Common myeloid progenitor, CD34-positive (primary cell): ENCODE data around the gene GPR137.

Source experiments
- CTCF ChIA-PET: fragments of 350-600 bp; sonication (Branson Sonifier 250); formaldehyde crosslinking; loops from one replicate; lab custom pipeline; 2021; ENCODE audit warnings: antibody characterized with exemption; lab: Charles Lee
- POLR2A ChIA-PET: fragments of 350-600 bp; sonication (Branson Sonifier 250); formaldehyde crosslinking; loops from one replicate; lab custom pipeline; 2021; ENCODE audit warnings: antibody characterized with exemption; lab: Charles Lee
- DNase-seq, 3 donors: peaks; one replicate each; pipeline versions ENCODE4 v3.0.0 to v3.0.0-alpha.2; 2013
- H3K27ac ChIP-seq, 2 experiments: 1 replicate in 1 of 2; 2 replicates in 1 of 2; pipeline ENCODE4 v1.7.0; 2013; ENCODE audit warnings: inconsistent platforms in 2 of 2, low read length in 2 of 2, mild to moderate bottlenecking in 2 of 2, low read depth in 1 of 2, moderate library complexity in 1 of 2; ENCODE audit not compliant: severe bottlenecking in 2 of 2, insufficient read depth in 1 of 2, poor library complexity in 1 of 2
- H3K27me3 ChIP-seq, 5 experiments: replicated peaks in 2 of 5; 1 replicate in 3 of 5; 2 replicates in 2 of 5; pipeline versions ENCODE4 v1.6.1 to v1.7.0; 2013; ENCODE audit warnings: low read length in 4 of 5, mild to moderate bottlenecking in 2 of 5, moderate library complexity in 2 of 5, inconsistent platforms in 1 of 5; ENCODE audit not compliant: insufficient read depth in 5 of 5, control insufficient read depth in 4 of 5
- H3K36me3 ChIP-seq, 4 experiments: 1 replicate in 2 of 4; 2 replicates in 2 of 4; pipeline versions ENCODE4 v1.6.1 to v1.7.0; 2013; ENCODE audit warnings: low read length in 3 of 4, control low read depth in 1 of 4, mild to moderate bottlenecking in 1 of 4; ENCODE audit not compliant: control insufficient read depth in 4 of 4, insufficient read depth in 4 of 4
- H3K4me1 ChIP-seq, 4 experiments: 1 replicate in 3 of 4; 2 replicates in 1 of 4; pipeline versions ENCODE4 v1.6.1 to v1.7.1; 2013; ENCODE audit warnings: low read length in 3 of 4, mild to moderate bottlenecking in 3 of 4, control low read depth in 1 of 4, inconsistent platforms in 1 of 4, moderate library complexity in 1 of 4; ENCODE audit not compliant: control insufficient read depth in 4 of 4, insufficient read depth in 4 of 4; ENCODE audit errors: control extremely low read depth in 1 of 4
- H3K4me3 ChIP-seq, 7 experiments: 1 replicate in 4 of 7; 2 replicates in 3 of 7; pipeline versions ENCODE4 v1.5.1 to v1.7.0; 2013; ENCODE audit warnings: mild to moderate bottlenecking in 7 of 7, low read length in 6 of 7, moderate library complexity in 6 of 7, inconsistent platforms in 2 of 7, low read depth in 2 of 7, control low read depth in 1 of 7; ENCODE audit not compliant: insufficient read depth in 4 of 7, control insufficient read depth in 1 of 7; ENCODE audit errors: extremely low read depth in 1 of 7
- H3K9me3 ChIP-seq, 5 experiments: 1 replicate in 4 of 5; 2 replicates in 1 of 5; pipeline versions ENCODE4 v1.6.1 to v1.7.1; 2013; ENCODE audit warnings: low read length in 4 of 5, mild to moderate bottlenecking in 2 of 5, inconsistent platforms in 1 of 5, low read depth in 1 of 5, moderate library complexity in 1 of 5; ENCODE audit not compliant: control insufficient read depth in 4 of 5, insufficient read depth in 2 of 5; ENCODE audit errors: control extremely low read depth in 1 of 5
- WGBS: methylation state at CpG from one replicate; pipeline ENCODE4 v1.1.5; 2013; ENCODE audit not compliant: insufficient coverage; 5-methylcytosine and 5-hydroxymethylcytosine counted together

Gene GPR137

DNA sequence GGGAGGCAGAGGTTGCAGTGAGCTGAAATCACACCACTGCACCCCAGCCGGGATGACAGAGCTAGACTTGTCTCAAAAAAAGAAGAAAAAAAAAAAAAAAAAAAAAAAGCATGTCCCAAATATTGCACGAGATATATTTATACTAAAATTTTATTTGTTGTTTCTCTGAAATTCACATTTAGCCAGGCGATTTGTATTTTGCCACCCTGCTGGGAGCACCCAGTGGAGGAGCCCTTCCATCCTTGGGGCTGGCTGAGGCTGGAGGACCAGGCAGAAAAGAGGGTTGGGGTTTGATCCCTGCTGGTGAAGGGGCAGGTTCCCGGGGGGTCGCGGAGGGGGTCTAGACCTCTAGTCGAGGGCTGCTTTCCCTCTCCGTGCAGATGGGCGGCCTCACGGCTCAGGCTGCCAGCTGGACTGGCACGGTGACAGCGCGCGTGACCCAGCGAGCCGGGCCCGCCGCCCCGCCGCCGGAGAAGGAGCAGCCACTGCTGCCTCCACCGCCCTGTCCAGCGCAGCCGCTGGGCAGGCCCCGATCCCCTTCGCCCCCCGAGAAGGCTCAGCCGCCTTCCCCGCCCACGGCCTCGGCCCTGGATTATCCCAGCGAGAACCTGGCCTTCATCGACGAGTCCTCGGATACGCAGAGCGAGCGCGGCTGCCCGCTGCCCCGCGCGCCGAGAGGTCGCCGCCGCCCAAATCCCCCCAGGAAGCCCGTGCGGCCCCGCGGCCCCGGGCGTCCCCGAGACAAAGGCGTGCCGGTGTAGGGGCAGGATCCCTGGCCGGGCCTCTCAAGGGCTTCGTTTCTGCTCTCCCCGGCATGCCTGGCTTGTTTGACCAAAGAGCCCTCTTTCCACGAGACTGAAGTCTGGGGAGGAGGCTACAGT, 13.6 kb downstream of the GPR137 start:
- POLR2A ChIA-PET = no interaction called here
- under 1% methylated on average over 52 of the region's 60 CpGs for WGBS

DNA sequence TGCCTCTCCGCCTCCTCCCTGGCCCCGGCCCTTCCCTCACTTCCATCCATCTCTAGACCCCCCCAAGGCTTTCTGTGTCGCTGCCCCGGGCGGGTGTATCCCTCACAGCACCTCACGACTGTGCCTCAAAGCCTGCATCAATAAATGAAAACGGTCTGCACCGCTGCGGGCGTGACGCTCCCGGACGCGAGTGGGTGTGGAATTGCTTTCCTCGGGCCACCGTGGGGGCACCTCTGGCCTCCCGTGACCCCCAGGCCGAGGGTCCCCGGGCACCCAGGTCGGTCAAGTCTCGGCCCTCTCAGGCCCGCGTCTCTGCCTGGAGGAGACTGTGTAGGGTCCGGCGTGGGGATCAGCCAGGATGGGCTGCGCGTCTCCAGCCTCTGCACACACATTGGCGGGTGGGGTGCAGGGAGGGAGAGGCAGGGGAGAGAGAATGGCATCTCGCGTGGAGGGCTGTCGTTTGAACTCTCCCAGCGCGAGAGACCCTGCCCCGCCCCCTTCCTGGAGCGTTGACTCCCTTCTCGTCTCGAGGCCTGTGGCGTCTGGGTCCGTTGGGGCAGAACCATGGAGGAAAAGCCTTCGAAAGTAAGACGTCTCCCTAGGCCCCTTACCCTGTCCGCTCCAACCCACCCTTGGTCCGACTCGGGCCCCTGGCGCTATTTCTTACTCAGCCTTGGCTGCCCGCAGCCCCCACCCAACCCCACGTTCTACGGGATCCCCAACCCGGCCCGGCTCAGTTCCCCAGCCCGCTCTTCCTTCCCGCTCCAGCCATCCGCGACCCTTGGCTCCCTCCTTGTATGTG, 14.4 kb downstream of the GPR137 start, which contains the start of gene CATSPERZ:
Gene CATSPERZ (plus strand): TSS at position 512 of the 802 bp plus-strand sequence. CDS start 53 bp downstream, at position 565.
- ChIA-PET POLR2A (no interaction called here), CTCF (interaction anchor here (0.8 to 5.4 kb wide), 19 partner anchors 9 to 118 kb away, joined by 3 to 123 read pairs (median 5); partner anchors contain the start of genes FERMT3, GPR137, KCNK4 and PLCB3)
- Histone ChIP-seq H3K27me3 (peaks cover 11 to 65% (median 49%) of the 10 kb centered on the region in 5 experiments), H3K4me1 (peaks cover 0 to 47% (median 39%) of the 10 kb centered on the region in 4 experiments), H3K4me3 (peak within 1 kb of the TSS in 6 of 7 experiments; percentile 20 to 67 (median 45)), H3K36me3 (no peaks in the 10 kb centered on the region), H3K9me3 (no peaks in the 10 kb centered on the region), H3K27ac (no peak within 1 kb of the TSS)
- DNase-seq = peak in 1 of 3 donors; percentile 26
- WGBS = 3% methylated on average over 48 of the region's 54 CpGs

More for the DNA sequence above, 13.6 kb downstream of the GPR137 start:
- H3K36me3 ChIP-seq = no peaks in the 10 kb centered on the region
- H3K4me1 ChIP-seq = peaks cover 0 to 41% (median 33%) of the 10 kb centered on the region in 4 experiments
- peak in 2 of 3 donors; percentile 33 to 57 for DNase-seq
- H3K9me3 ChIP-seq = no peaks in the 10 kb centered on the region
- peak overlapping the region in 5 of 7 experiments; percentile 6 to 66 (median 40) for H3K4me3 ChIP-seq
- CTCF ChIA-PET = interaction anchor here (0.7 to 2.9 kb wide), 5 partner anchors 10 to 93 kb away, joined by 3 to 10 read pairs (median 4); partner anchors contain the start of gene FERMT3
- H3K27me3 ChIP-seq = peaks cover 14 to 73% (median 51%) of the 10 kb centered on the region in 5 experiments
- no peak overlapping the region for H3K27ac ChIP-seq

DNA sequence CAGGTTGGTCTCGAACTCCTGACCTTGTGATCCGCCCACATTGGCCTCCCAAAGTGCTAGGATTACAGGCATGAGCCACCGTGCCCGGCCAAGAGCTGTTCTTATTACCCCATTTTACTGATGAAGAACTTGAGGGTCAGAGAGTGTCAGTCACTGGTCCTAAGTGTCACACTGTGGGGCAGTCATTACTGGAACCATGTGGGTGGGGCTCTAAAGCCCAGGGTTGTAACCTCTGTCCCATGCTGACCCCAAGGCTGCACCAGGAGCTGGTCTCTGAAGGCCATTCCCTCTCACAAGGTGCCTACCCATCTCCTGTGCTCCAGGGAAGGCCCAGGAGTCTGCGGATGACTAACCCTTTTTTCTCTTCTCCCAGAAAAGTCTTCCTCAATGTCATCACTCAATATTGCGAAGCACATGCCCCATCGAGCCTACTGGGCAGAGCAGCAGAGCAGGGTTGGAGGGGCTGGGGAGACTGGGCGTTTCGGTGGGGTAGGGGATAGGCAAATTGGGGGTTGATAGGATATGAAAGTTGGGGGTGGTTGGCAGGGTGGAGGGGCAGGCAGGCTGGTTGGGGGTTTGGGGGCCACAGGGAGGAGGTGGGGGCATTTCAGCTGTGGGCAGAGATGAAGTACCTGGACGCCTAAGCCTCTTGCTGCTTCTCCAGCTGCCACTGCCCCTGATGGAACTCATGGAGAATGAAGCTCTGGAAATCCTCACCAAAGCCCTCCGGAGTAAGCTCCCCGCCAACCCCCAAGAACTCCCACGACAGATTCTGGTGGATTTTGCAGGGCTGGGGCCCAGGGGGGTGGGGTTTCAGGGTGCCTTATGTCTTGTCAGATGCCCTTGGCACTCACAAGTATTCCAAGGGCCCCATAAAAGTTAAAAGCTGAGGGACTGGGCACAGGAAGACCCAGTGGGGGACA, 17.7 kb downstream of the GPR137 start:
- WGBS = 93% methylated on average over 8 of the region's 13 CpGs
- H3K9me3 ChIP-seq = no peaks in the 10 kb centered on the region
- no peak for DNase-seq
- peaks cover 0 to 32% (median 20%) of the 10 kb centered on the region in 5 experiments for H3K27me3 ChIP-seq
- POLR2A ChIA-PET = interaction anchor here (1.1 to 2.5 kb wide), 5 partner anchors 14 to 99 kb away, joined by 5 to 26 read pairs (median 12); partner anchors contain the start of genes CCDC88B, FERMT3, PRDX5 and TRMT112
- peaks cover 7 to 49% (median 45%) of the 10 kb centered on the region in 4 experiments for H3K4me1 ChIP-seq
- CTCF ChIA-PET = interaction anchor here (0.8 to 5.4 kb wide), 23 partner anchors 13 to 137 kb away, joined by 3 to 123 read pairs (median 5); partner anchors contain the start of genes FERMT3, KCNK4, MACROD1 and PLCB3
- H3K36me3 ChIP-seq = peaks cover 0 to 5% (median 2%) of the 10 kb centered on the region in 4 experiments
- H3K27ac ChIP-seq = no peak overlapping the region
- peak overlapping the region in 1 of 7 experiments; percentile 77 for H3K4me3 ChIP-seq

DNA sequence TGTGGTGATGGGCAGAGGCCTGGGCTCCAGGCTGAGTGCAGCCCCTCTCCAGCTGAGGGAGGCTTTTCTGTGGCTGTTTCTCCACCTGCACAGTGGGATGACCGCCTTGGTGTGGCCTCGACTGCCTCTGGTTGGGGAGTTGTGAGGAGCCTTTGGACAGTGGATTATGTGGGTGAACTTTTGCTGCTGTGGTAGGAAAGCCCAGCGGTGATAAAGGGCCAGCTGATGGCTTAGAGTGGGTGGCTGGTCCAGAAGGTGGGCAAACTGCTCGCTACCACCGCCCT, 18.3 kb downstream of the GPR137 start:
- no peak for DNase-seq
- H3K36me3 ChIP-seq = peaks cover 0 to 5% (median 2%) of the 10 kb centered on the region in 4 experiments
- WGBS = 63% methylated on average over 2 of the region's 5 CpGs
- peaks cover 0 to 26% (median 15%) of the 10 kb centered on the region in 5 experiments for H3K27me3 ChIP-seq
- ChIA-PET CTCF (interaction anchor here (0.8 to 5.4 kb wide), 25 partner anchors 13 to 138 kb away, joined by 3 to 123 read pairs (median 4); partner anchors contain the start of genes DNAJC4, FERMT3, KCNK4 and MACROD1), POLR2A (interaction anchor here (0.7 to 2.5 kb wide), 6 partner anchors 14 to 100 kb away, joined by 3 to 26 read pairs (median 9); partner anchors contain the start of genes CCDC88B, FERMT3, PRDX5 and TRMT112)
- no peak overlapping the region for H3K27ac ChIP-seq
- peaks cover 7 to 49% (median 45%) of the 10 kb centered on the region in 4 experiments for H3K4me1 ChIP-seq
- peak overlapping the region in 5 of 7 experiments; percentile 77 to 92 (median 85) for H3K4me3 ChIP-seq
- H3K9me3 ChIP-seq = no peaks in the 10 kb centered on the region

DNA sequence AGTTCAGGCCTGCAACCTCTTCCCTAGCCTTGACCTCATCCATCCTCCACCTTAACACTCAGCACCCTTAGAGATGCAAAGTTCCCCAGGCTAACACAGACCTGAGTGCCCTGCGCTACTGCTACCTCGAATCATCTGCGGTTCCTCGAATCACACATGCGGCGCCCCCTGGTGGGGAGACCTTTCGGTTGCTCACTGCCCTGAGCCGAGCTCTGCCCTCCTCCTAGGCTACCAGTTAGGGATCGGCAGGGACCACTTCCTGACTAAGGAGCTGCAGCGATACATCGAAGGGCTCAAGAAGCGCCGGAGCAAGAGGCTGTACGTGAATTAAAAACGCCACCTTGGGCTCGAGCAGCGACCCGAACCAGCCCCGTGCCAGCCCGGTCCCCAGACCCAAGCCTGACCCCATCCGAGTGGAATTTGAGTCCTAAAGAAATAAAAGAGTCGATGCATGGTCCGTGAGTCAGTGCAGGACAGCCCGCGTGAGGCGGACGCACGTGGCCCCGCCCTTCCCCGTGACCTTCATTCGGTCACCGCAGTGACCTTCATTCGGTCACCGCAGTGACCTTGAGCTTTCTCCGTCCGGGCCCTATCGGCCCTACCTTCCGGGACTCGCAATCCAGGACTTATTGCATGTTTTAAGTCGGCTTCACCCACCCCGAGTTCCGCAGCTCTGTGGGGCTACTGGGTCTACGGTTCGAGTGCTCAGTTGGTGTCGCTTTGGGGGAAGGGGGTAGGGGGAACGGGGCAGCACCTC, 18.8 kb downstream of the GPR137 start:
- H3K4me1 ChIP-seq = peaks cover 7 to 44% (median 40%) of the 10 kb centered on the region in 4 experiments
- under 1% methylated on average over 35 of the region's 46 CpGs for WGBS

More for the DNA sequence above, 18.8 kb downstream of the GPR137 start:
- H3K4me3 ChIP-seq = peak overlapping the region; percentile 52 to 92 (median 78)
- peaks cover 0 to 20% (median 13%) of the 10 kb centered on the region in 5 experiments for H3K27me3 ChIP-seq
- peak; percentile 90 to 94 (median 91) for DNase-seq
- H3K27ac ChIP-seq = peak overlapping the region; percentile 40 to 82
- POLR2A ChIA-PET = interaction anchor here (0.6 to 2.5 kb wide), 8 partner anchors 13 to 100 kb away, joined by 3 to 26 read pairs (median 6); partner anchors contain the start of genes CCDC88B, FERMT3, PRDX5 and TRMT112
- CTCF ChIA-PET = interaction anchor here (0.8 to 5.4 kb wide), 28 partner anchors 12 to 139 kb away, joined by 3 to 123 read pairs (median 4); partner anchors contain the start of genes BAD, DNAJC4, FERMT3 and FKBP2
- peaks cover 0 to 5% (median 2%) of the 10 kb centered on the region in 4 experiments for H3K36me3 ChIP-seq
- H3K9me3 ChIP-seq = no peaks in the 10 kb centered on the region
